H9 (cell line): ENCODE measurements around the gene ATAT1. TPM values are rescaled to one million over a fixed set of nuclear protein-coding genes. Genes with fewer than 3 reads are reported as not detected.

ENCODE experiments used
- DNase-seq: peaks from one replicate; pipeline ENCODE4 v3.0.0-alpha.2; 2017
- H2AFZ ChIP-seq: one replicate; pipeline ENCODE4 v1.6.1; 2013; ENCODE audit warnings: mild to moderate bottlenecking, low read length, control low read depth, moderate library complexity
- H2AK5ac ChIP-seq: 2 replicates; pipeline ENCODE4 v1.6.1; 2013; ENCODE audit warnings: low read length, control low read depth, mixed read lengths; ENCODE audit not compliant: insufficient read length
- H2BK120ac ChIP-seq: one replicate; pipeline ENCODE4 v1.6.1; 2013; ENCODE audit warnings: low read depth, mild to moderate bottlenecking, low read length, control low read depth, inconsistent platforms; ENCODE audit not compliant: poor library complexity, severe bottlenecking
- H2BK12ac ChIP-seq: 2 replicates; pipeline ENCODE4 v1.6.1; 2013; ENCODE audit warnings: low read length, control low read depth, mixed read lengths, low read depth; ENCODE audit not compliant: insufficient read length
- H2BK15ac ChIP-seq: 2 replicates; pipeline ENCODE4 v1.6.1; 2013; ENCODE audit warnings: low read depth, low read length, control low read depth
- H2BK20ac ChIP-seq: one replicate; pipeline ENCODE4 v1.6.1; 2013; ENCODE audit warnings: low read depth, mild to moderate bottlenecking, low read length, control low read depth, inconsistent platforms; ENCODE audit not compliant: poor library complexity, severe bottlenecking
- H2BK5ac ChIP-seq: 2 replicates; pipeline ENCODE4 v1.6.1; 2013; ENCODE audit warnings: low read length, control low read depth, mixed read lengths; ENCODE audit not compliant: insufficient read length
- H3K14ac ChIP-seq: 2 replicates; pipeline ENCODE4 v1.6.1; 2013; ENCODE audit warnings: low read length, control low read depth; ENCODE audit not compliant: insufficient read depth
- H3K18ac ChIP-seq: 2 replicates; pipeline ENCODE4 v1.6.1; 2013; ENCODE audit warnings: low read depth, mild to moderate bottlenecking, mixed read lengths, low read length, control low read depth; ENCODE audit not compliant: insufficient read length
- H3K23ac ChIP-seq: 2 replicates; pipeline ENCODE4 v1.6.1; 2013; ENCODE audit warnings: low read length, control low read depth, mixed read lengths, low read depth; ENCODE audit not compliant: insufficient read length
- H3K23me2 ChIP-seq: 2 replicates; pipeline ENCODE4 v1.6.1; 2013; ENCODE audit warnings: low read depth, mild to moderate bottlenecking, mixed read lengths, low read length, control low read depth; ENCODE audit not compliant: insufficient read length, poor library complexity, severe bottlenecking
- H3K27ac ChIP-seq: 2 replicates; pipeline ENCODE4 v1.5.1; 2013; ENCODE audit warnings: low read length, control low read depth, mixed read lengths, low read depth; ENCODE audit not compliant: insufficient read length
- H3K27me3 ChIP-seq: 2 replicates; pipeline ENCODE4 v1.6.1; 2013; ENCODE audit warnings: low read length, control low read depth, inconsistent platforms; ENCODE audit not compliant: insufficient read depth
- H3K4ac ChIP-seq: 2 replicates; pipeline ENCODE4 v1.6.1; 2013; ENCODE audit warnings: low read depth, mild to moderate bottlenecking, control low read depth, inconsistent platforms, low read length, moderate library complexity
- H3K4me1 ChIP-seq: 2 replicates; pipeline ENCODE4 v1.6.1; 2013; ENCODE audit warnings: low read length, control low read depth, inconsistent platforms; ENCODE audit not compliant: insufficient read depth
- H3K4me2 ChIP-seq: 2 replicates; pipeline ENCODE4 v1.6.1; 2013; ENCODE audit warnings: low read length, control low read depth, mixed read lengths; ENCODE audit not compliant: insufficient read length, insufficient read depth
- H3K56ac ChIP-seq: 2 replicates; pipeline ENCODE4 v1.6.1; 2013; ENCODE audit warnings: low read depth, mild to moderate bottlenecking, mixed read lengths, low read length, control low read depth; ENCODE audit not compliant: insufficient read length
- H3K79me1 ChIP-seq: 2 replicates; pipeline ENCODE4 v1.6.1; 2013; ENCODE audit warnings: low read depth, mild to moderate bottlenecking, moderate library complexity, low read length, control low read depth, inconsistent platforms; ENCODE audit not compliant: insufficient read depth, poor library complexity, severe bottlenecking
- H3K79me2 ChIP-seq: 2 replicates; pipeline ENCODE4 v1.6.1; 2013; ENCODE audit warnings: low read length, control low read depth, inconsistent platforms; ENCODE audit not compliant: insufficient read depth
- H3K9ac ChIP-seq: 2 replicates; pipeline ENCODE4 v1.6.1; 2013; ENCODE audit warnings: low read length, control low read depth, mixed read lengths; ENCODE audit not compliant: insufficient read length; ENCODE audit errors: extremely low read depth
- H3K9me3 ChIP-seq: one replicate; pipeline ENCODE4 v1.6.1; 2013; ENCODE audit warnings: low read depth, low read length, inconsistent platforms; ENCODE audit not compliant: control insufficient read depth
- H3T11ph ChIP-seq: one replicate; pipeline ENCODE4 v1.6.1; 2013; ENCODE audit warnings: mild to moderate bottlenecking, low read length, control low read depth, inconsistent platforms
- H4K20me1 ChIP-seq: one replicate; pipeline ENCODE4 v1.6.1; 2013; ENCODE audit not compliant: control insufficient read depth, insufficient read length, insufficient read depth
- H4K5ac ChIP-seq: 2 replicates; pipeline ENCODE4 v1.6.1; 2013; ENCODE audit warnings: low read depth, mild to moderate bottlenecking, mixed read lengths, low read length, control low read depth; ENCODE audit not compliant: insufficient read length
- H4K8ac ChIP-seq: replicated peaks from 2 replicates; pipeline ENCODE4 v1.6.1; 2013; ENCODE audit warnings: low read length, control low read depth, mixed read lengths, low read depth; ENCODE audit not compliant: insufficient read length
- H4K91ac ChIP-seq: 2 replicates; pipeline ENCODE4 v1.6.1; 2013; ENCODE audit warnings: low read depth, mild to moderate bottlenecking, moderate library complexity, mixed read lengths, low read length, control low read depth; ENCODE audit not compliant: insufficient read length
- H3K27ac Mint-ChIP-seq, 3 experiments: 2 replicates in 2 of 3; 3 replicates in 1 of 3; pipeline ENCODE4 v1.8.0; 2020 to 2021; ENCODE audit warnings: mixed read lengths in 3 of 3, mild to moderate bottlenecking in 1 of 3, moderate library complexity in 1 of 3
- H3K27me3 Mint-ChIP-seq: 2 replicates; pipeline ENCODE4 v1.8.0; 2021; ENCODE audit warnings: low read depth, mild to moderate bottlenecking, moderate library complexity, mixed read lengths
- H3K36me3 Mint-ChIP-seq, 3 experiments: 2 replicates in 2 of 3; 3 replicates in 1 of 3; pipeline ENCODE4 v1.8.0; 2020 to 2021; ENCODE audit warnings: low read depth in 3 of 3, mixed read lengths in 3 of 3; ENCODE audit not compliant: insufficient read depth in 1 of 3
- H3K4me1 Mint-ChIP-seq, 2 experiments: 2 replicates each; pipeline ENCODE4 v1.8.0; 2020; ENCODE audit warnings: mixed read lengths in 2 of 2
- H3K4me3 Mint-ChIP-seq, 2 experiments: 2 replicates in 1 of 2; 3 replicates in 1 of 2; pipeline ENCODE4 v1.8.0; 2020 to 2021; ENCODE audit warnings: mild to moderate bottlenecking in 2 of 2, mixed read lengths in 2 of 2, moderate library complexity in 1 of 2
- H3K9me3 Mint-ChIP-seq, 2 experiments: 2 replicates in 1 of 2; 3 replicates in 1 of 2; pipeline ENCODE4 v1.8.0; 2020; ENCODE audit warnings: mild to moderate bottlenecking in 2 of 2, mixed read lengths in 2 of 2, moderate library complexity in 1 of 2
- CTCF ChIP-seq: fragments of 200-600 bp; sonication (generic); conservative IDR thresholded peaks from 3 replicates; pipeline ENCODE4 v1.8.0; 2021; ENCODE audit warnings: antibody characterized with exemption, mild to moderate bottlenecking
- WGBS: extraction: QIAGEN DNeasy Blood & Tissue Kit; methylation state at CpG from one replicate; pipeline ENCODE4 v1.1.7; 2013; ENCODE audit warnings: missing lambda C conversion rate, low lambda C conversion rate, mixed read lengths; ENCODE audit not compliant: insufficient read length; ENCODE audit errors: extremely low coverage; 5-methylcytosine and 5-hydroxymethylcytosine counted together
- total RNA-seq: library from RNA; stranded (reverse); gene quantifications from 2 replicates; pipeline ENCODE4 v1.2.1, GENCODE V29; 2021

ATAT1 gene
- total RNA-seq, 1 experiment from 2014 or later = 20.1 TPM

DNA sequence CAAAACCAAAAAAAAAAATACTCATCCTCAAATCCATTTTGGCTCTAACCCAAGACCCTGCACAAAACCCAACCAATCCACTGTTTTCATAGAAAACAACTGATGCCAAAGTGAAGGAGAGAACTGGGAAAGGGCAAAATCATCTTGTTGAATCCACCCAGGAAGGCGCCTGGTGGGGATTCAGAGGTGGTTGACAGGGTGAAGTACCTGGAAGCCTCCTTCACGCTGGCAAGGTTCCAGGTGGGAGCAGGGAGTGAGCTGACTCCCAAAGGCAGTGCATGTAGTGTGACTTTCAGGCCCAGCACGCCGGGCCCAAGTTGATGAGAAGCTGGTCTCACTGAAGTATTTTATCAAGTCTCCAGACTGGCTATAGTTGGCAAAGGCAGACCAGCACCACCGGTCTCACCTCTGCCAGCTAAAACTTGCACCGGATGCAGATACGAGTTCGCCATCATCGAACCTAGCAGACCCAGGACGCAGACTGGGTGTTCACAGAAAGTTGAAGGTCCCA is 26.2 kb upstream of the ATAT1 start:
- H3K27me3 Mint-ChIP-seq = no peaks in the 10 kb centered on the region; the same call in none of the 2 replicates
- no peak overlapping the region for H3K18ac ChIP-seq
- no peak overlapping the region for H3K56ac ChIP-seq
- peaks cover 0 to 2% of the 10 kb centered on the region in 2 experiments; a peak in 1 of 4 replicates for H3K4me1 Mint-ChIP-seq
- H3K23me2 ChIP-seq = no peaks in the 10 kb centered on the region
- H3T11ph ChIP-seq = no peak overlapping the region
- H3K4me2 ChIP-seq = no peak overlapping the region
- H4K8ac ChIP-seq = no peak overlapping the region
- no peak overlapping the region for H3K27ac ChIP-seq
- H2BK12ac ChIP-seq = no peak overlapping the region
- H2BK15ac ChIP-seq = no peak overlapping the region
- H2AK5ac ChIP-seq = no peak overlapping the region
- no peak overlapping the region for H2BK5ac ChIP-seq
- H2AFZ ChIP-seq = no peak overlapping the region
- no peaks in the 10 kb centered on the region for H3K9me3 ChIP-seq
- H3K79me1 ChIP-seq = no peaks in the 10 kb centered on the region
- DNase-seq = no peak
- H3K36me3 Mint-ChIP-seq = peaks cover 43 to 70% (median 60%) of the 10 kb centered on the region in 3 experiments
- no peak overlapping the region for H3K9ac ChIP-seq
- no peaks in the 10 kb centered on the region for H3K9me3 Mint-ChIP-seq
- no peak overlapping the region for H2BK120ac ChIP-seq
- H4K5ac ChIP-seq = no peak overlapping the region
- peaks cover 3% of the 10 kb centered on the region for H4K20me1 ChIP-seq
- H2BK20ac ChIP-seq = no peak overlapping the region
- no peak overlapping the region for H4K91ac ChIP-seq
- H3K79me2 ChIP-seq = no peaks in the 10 kb centered on the region
- no peak overlapping the region for H3K4me3 Mint-ChIP-seq
- H3K4me1 ChIP-seq = no peaks in the 10 kb centered on the region
- no peaks in the 10 kb centered on the region for H3K27me3 ChIP-seq
- H3K27ac Mint-ChIP-seq = peak overlapping the region in 1 of 3 experiments; percentile 77; a peak in 1 of 7 replicates
- TF ChIP-seq CTCF = no peak
- H3K14ac ChIP-seq = no peak overlapping the region
- no peak overlapping the region for H3K4ac ChIP-seq
- no CpG with 5 or more reads among the region's 10 CpGs for WGBS
- no peak overlapping the region for H3K23ac ChIP-seq
